Measurements from ENCODE around the gene MROH2A.
A peak's percentile ranks its signal among the peaks of the same experiment; 100 is the strongest.

The MROH2A gene

GRCh38 chr2:233838726-233839446 lies 60.8 kb downstream of the MROH2A start:
- DNase-seq, result no peak

GRCh38 chr2:233839447-233839820 lies 61.3 kb downstream of the MROH2A start:
- no peak for DNase-seq

DNA sequence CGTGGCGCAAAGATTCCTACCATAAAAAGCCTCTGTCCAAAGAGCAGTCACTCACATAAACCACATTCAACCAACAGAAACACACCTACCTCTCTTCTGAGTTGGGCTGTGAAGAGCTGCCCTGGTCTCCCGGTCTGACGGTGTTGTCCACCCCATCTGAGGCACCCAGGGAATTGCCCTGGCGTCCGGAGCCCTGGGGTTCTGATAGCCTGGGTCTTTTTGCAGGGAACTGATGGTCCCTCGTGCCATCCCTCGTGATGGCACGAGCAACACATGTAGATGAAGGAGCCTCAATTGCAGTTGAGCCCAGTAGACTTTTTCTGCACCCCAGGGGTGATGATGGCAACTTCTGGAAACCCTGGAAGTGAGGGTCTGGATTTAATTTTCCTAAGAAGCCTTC lies 62.4 kb downstream of the MROH2A start:
- DNase-seq, result no peak

- no peak for DNase-seq
Observed at GRCh38 chr2:233841183-233841582, 63.1 kb downstream of the MROH2A start.

DNA sequence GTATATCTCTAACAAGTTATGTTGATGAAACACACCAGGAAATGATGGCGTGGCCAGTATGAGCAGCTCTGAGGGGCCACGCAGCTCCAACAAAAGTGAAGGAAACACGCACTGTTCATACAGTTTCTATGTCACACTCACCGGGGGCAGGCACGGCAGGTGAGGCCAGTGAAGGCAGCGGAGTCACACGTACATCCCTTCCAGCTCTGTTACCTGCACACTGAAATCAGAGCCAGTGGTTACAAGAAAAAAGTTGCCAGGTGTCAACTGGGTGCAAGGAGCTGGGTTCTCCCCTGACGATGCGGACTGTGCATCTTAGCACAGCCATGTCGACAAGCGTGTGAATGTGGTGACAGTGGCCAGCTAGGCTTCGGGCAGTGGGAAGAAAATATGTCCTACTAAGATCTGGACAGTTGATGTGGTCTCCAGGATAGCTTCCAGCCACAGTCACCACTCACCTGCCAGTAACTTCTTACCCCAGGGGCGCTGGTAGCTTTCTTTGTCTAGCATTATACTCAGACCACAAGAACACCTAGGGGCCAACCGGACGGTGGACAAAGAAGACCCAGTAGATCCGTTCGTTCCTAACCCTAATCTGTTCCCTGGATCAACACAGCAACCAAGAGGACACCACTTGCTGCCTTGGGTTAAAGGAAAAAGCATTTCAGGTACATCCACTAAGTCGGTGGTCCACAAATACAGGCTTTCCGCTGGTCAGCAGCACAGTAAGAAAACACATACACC lies 66.1 kb downstream of the MROH2A start:
- DNase-seq, result no peak

DNA sequence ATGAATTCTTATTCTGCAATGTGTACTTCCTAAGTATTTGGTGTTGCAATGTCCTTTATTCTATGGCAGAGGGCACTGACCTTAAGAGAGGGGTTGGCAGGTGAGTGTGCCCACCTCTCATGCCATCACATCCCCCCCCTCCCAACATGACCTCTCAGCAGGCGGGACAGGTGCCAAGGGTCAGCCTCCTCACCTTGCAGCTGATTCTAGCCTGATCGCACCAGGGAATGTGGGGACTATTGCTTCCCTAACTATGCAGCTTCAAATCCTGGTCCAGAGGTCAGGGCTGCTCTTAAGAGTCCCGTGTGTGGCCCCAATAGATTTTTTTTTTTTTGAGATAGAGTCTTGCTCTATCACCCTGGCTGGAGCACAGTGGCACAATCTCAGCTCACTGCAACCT lies 66.7 kb downstream of the MROH2A start:
- no peak for DNase-seq

DNA sequence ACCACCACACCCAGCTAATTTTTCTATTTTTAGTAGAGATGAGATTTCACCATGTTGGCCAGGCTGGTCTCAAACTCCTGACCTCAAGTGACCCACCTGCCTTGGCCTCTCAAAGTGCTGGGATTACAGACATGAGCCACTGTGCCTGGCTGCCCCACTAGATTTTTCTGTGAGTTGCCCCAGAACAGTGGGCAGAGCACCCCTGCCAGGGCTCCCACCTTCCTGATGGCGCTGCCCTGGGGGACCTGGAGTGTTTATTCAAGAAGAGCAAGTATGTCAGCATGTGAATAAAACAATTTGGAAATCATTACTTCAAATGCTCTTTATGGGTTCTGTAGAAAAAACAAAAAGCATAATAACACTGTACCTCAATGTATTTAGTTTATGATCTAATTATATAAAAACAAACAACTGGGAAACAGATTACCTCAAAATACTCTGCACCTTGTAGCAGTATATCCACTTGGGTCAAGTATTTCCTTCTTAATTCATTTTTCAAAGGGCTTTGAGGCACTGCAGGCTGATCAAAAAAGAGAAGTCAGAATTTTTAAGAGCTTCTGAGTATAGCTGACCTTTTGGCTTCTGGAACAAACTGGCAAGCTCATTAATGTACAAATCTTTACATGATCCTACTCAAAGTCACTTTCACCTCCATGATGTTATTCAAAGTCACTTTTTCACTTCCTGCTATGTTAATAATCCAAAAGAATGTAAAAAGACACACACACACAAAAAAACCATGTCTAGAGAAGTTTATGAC lies 67.4 kb downstream of the MROH2A start:
- no peak for DNase-seq

GRCh38 chr2:233846387-233847247 lies 68.5 kb downstream of the MROH2A start:
- no peak for DNase-seq

GRCh38 chr2:233847248-233847898 lies 69.2 kb downstream of the MROH2A start:
- no peak for DNase-seq

DNA sequence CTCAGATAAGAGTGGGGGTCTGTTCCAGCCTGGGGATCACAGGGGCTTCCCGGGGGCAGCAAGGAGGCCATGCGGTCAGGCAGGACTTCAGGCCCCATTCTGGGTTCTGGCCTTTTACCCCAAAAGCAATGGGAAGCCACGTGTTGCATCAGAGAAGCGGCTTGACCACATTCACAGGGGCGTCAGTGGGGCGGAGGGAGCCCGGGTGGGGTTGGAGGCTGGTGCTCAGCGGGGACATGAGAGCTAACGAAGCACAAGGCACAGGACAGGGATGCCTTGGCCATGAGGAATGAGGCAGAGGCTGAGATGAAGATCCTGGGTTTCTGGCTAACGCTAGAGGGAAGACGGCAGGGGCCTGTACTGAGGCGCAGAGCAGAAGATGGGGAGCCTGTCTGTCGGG lies 70.1 kb downstream of the MROH2A start:
- DNase-seq, result no peak

GRCh38 chr2:233849607-233850271 lies 71.6 kb downstream of the MROH2A start:
- DNase-seq, result no peak

GRCh38 chr2:233850745-233851144 lies 72.6 kb downstream of the MROH2A start:
- DNase-seq, result no peak

GRCh38 chr2:233851169-233851568 lies 73.0 kb downstream of the MROH2A start:
- no peak for DNase-seq

GRCh38 chr2:233852056-233852455 lies 73.9 kb downstream of the MROH2A start:
- DNase-seq, result no peak

DNA sequence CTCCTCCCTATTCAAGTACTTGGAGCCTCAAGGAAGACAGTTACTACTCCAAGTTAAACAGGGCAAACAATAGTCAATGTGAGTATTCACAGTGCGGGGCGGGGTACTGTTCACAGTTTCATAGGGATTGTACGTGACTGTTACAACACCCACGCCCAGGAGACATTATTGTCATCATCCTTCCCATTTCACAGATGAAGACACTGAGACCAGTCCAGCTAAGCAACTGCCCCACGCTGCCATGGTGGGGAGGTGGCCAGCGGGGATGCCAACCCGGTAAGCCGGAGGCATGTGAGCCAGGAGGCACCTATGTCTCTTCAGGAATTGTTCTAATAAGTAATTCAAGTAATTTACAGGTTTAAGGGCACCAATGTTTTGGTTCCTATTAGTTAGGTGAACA lies 75.2 kb downstream of the MROH2A start:
- DNase-seq, result no peak

DNA sequence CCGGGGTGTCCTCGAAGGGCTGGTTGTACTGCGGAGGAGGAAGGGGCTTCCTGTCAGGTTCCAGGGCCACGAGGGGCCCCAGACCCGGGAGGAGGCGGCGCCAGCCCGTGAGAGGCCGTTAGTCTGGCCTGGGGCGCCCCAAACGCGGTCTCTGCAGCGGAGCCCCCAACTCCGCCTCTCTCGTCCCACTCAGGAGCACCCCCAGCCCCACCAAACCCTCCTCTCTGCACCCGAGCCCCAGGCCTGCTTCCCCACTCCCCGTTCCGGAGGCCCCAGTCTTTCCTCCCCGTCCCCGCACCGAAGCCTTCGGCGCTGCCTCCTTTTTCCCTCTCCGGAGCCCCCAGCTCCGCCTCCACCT lies 75.7 kb downstream of the MROH2A start:
- no peak for DNase-seq

DNA sequence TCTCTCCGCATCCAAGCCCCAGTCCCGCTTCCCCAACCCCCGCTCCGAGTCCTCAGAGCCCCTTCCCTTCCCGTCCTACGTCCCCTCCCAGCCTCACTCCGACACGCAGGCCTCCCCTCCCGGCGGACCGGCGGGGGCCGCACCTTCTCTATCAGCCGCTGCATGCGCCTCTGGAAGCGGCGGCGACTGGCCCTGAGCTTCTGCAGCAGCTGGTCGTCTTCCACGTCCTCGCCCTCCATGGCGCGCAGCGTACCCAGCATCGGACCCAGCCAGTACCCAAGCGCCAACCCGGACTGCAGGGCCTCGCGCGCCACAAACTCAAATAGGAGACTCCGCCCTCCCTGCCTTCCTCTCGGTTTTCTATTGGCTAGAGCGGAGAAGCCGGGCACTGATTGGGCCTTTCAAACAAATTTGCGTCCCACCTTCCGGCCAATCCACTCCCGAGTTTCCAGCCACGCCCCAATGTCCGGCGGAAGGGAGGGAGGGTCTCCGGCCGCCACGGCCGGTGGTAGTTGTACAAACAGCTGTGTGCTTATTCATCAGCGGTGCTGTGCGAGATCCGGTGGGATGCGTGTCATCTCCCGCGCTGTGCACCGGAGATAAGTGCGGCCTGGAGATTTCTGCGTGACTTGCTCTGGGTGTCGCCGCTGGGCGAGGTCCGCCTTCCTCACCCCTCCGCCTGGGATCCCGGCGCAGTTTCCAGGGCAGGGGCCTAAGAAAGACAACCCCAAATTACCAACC lies 76.3 kb downstream of the MROH2A start, which contains the start of gene HJURP:
TSS of gene HJURP (minus strand) at position 295 of the 741 bp plus-strand sequence. CDS start at position 260, 35 bp downstream.
- peak; percentile 94 for DNase-seq

- DNase-seq, result no peak
Observed at GRCh38 chr2:233855345-233855744, 77.2 kb downstream of the MROH2A start.

DNA sequence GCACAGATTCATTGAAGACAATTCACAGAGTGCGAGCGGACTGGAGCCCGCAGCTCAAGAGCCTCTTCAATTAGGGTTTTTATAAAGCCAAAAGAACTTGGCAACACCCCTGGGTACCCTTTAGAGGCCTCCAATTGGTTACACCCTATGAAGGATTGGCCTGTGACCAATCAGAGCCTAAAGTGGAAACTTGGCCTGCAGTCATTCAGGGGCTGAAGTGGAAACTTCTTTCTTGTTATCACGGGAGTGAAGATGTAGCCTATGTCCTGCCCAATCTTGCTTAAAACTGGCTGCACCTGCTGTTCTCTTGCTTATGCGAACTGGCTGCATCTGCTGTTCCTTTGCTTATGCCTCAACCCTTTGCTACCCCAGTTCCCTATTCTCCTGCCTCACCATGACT lies 78.1 kb downstream of the MROH2A start:
- no peak for DNase-seq

- peak; percentile 55 for DNase-seq
Observed at GRCh38 chr2:233857511-233858141, 79.5 kb downstream of the MROH2A start.

All from stimulated activated CD4-positive, alpha-beta T cell treated with anti-CD3 and anti-CD28 coated beads, Interleukin-1b, Interleukin-23, amount 100 ng/mL, for 48 hours (primary cell).